ENCODE data around the gene TUBB2B.

The TUBB2B gene

DNA sequence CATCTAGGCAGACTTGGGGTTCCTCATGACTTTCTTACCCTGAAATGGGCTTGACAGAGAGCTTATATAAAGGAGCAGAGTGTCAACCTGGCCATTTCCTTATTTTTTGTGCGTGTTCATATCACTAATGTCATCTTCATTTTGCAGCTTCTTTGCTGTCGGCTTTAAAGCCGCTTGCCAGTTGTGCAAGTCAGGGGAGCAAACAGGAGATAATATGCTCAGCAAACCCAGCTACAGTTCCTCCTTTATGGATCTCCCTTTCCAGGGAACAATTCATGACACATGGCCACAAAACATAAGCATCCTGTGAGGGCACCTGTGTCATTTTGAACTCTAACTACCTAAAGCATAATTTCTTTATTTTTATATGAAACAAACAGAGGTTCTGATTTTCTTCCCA, 6.5 kb upstream of the TUBB2B start:
- DNase-seq (ENCODE audit: low read depth in 2 of 2): no peak

DNA sequence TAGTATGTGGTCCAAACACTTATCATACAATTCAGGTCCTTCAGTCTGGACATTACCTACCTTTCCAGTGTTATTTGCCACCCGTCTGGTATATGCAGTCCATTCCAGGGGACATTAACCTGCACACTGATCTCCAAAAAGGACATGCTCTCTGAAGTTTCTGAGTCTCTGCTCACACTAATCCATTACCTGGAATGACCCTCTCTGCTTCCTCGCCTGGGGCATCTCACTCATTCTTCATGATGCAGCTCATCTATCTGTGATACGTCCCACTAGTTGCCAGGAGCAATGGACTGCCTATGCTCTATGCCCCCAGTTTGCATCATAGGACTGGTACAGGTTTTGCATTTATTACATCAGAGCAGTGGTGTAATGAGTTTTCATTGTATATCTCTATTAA, 5.9 kb upstream of the TUBB2B start:
- no peak for DNase-seq (ENCODE audit: low read depth in 2 of 2)

DNA sequence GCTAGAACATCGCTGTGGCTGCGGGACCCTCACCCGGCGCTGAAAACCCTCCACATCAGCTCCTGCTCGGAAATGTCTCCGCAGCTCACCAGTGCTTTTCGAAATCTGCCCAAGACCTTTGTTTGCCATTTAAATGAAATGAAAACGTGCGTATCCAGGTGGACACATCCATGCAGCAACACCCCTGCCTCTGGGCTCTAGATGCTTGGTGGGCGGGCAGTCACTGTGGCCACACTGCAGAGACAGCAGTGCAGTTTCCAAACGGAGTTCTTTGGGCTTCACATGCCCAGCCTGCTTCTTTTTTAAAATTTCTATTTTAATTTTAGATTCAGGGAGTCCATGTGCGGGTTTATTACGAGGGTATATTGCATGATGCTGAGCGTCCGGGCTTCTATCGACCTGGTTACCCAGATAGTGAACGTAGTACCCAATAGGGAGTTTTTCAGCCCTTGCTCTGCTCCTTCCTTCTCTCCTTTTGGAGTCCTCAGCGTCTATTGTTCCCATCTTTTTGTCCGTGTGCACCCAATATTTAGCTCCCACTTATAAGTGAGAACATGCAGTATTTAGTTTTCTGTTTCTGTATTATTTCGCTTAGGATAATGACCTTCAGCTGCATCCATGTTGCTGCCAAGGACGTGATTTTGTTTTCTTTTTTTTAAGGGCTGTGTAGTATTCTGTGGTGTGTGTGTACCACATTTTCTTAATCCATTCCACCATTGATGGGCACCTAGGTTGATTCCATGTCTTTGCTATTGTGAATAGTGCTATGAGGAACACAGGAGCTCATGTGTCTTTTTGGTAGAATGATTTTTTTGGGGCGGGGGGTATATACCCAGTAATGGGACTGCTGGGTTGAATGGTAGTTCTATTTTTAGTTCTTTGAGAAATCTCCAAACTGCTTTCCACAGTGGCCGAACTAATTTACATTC, 4.8 kb upstream of the TUBB2B start:
- DNase-seq (ENCODE audit: low read depth in 2 of 2): no peak

DNA sequence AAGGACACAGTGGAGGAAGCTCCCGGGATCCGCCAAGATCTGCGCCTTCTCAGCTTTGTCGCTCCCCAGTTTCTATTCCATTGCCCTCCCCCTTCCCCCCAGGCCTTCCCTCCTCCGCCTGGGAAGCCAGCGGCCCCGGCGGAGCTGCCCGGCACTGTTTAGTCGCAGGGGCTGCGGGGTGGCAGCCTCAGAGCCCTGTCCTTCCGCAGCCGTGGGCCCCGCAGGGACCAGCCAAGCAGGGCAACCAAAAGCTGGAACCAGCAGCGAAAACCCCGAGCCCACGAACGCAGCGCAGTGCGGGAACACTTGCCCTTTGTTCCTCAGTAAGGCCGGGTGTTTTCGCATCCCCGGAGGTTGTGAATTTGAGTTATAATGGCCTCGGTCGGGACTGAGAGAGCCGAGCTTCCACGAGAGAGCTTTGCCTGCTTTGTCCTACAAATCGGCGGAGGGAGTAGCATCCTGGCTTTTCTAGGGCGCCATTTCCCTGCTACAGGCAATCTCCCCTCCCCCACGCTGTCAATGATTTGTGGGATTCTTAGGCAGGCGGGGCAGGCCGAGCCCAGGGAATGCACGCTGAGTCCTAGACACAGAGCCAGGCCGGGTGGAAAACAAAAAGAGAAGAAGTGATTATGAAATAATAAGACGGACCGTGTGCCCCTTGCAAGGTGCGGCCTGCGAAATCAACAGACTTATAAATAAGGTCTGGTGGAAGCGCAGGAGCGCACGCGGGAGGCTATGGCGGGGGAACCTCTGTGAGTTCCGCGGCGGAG, 4.0 kb upstream of the TUBB2B start:
- no peak for DNase-seq (ENCODE audit: low read depth in 2 of 2)

DNA sequence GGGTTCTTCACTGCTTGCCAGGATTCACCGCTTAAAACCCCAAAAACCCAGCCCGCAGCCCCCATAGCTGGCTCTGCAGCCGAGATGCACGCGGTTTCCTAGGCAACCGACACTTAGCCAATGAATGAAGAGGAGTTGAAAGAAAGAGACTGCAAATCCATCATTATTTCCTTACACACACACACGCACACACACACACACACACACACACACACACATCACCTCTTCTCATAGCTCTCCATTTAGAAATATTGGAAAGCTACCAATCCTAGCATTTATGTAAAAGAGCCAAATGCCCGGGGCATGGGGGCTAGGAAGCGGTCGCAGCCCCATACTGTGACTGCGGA, 3.4 kb upstream of the TUBB2B start:
- DNase-seq (ENCODE audit: low read depth in 2 of 2): no peak

DNA sequence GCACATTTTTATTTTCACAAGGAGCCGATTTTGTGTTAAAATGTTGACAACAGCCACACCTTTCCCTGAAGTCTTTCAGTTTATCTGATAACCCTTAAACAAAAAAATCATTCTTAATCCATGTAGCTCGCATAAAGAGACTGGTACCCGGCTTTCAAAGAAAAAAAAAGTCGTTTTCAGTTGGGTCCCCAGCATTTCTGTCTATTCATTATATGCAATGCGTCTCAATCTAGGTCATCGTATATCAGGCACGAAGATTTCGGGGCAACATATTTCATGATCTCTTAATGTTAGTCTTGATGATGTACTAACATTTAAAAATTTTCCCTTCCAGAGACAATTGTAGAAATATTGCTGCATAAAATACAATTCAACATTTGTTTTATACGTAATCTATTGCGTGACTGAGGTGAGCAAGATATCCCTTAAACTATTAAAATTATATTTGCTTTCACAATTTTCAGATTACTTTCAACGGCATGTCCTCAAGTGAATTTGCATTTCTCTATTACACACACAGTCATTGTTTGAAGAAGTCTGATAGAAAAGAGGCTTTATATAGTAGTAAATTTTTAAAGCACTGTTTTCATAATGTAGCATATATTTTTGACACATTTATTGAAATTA, 2.9 kb upstream of the TUBB2B start:
- DNase-seq (ENCODE audit: low read depth in 2 of 2): no peak

DNA sequence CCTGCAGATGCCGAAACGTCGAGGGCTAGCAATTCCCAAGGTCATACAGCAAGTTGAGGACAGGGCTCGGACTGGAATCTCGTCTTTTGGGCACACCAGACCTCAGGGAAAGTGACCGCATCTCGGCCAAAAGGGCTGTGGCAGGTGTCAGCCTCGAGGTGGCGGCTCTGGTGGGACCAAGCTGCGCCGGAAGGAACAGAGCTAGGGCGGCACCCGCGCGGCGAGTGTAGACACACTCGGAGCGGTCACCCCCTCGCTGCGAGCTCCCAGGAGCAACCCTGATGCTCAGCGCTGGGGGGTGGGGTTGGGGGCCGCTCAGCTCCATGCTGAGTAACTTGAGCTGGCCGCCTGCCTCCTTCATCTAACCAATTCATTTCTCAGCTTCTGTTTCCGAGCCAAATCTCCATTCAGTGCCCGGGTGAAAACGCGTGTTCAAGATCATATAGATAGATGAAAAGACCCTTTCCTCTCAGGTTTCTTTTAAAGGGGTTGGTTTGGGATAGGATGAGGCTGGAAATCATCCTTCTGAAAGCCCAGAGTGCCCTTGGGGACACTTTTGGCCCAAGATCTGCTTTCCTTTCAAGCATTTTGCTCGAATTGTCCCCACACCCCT, 2.2 kb upstream of the TUBB2B start:
- DNase-seq (ENCODE audit: low read depth in 2 of 2): no peak

DNA sequence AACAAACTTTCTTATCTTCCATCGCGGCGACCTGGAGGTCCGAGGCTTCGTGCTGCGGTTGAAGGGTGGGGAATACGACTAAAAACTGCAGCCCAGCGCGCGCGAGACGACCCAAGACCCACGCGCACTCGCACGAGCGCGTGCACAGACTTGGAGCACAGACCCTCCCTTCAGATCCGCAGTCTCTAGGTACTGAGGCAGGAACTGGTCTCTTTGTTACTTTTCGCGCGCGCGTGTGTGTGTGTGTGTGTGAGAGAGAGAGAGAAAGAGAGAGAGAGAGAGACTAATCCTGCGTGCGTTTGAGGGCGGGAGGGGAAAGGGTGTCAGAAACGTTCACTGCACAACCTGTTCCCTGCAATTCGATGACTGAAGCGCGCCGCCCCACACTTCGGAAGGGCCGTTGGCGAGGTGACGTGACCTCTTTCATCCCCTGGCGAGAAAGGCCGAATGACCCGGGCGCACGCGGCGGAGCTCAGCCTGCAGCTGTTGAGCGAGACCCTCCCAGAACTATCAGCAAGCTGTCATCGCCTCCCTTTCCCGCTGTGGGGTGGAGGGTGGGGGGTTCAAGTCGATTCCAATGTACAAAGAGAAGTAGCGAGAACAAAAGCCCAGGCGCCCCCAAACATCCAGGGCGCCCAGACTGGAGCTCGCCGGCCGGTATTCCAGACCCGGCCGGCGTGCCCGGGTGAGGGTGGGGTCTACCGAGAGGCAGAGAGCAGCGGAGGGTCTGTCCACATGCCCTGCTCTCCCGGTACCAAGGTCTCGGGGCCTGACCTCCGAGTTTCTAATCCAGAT, 1.5 kb upstream of the TUBB2B start:
- DNase-seq (ENCODE audit: low read depth in 2 of 2): no peak

DNA sequence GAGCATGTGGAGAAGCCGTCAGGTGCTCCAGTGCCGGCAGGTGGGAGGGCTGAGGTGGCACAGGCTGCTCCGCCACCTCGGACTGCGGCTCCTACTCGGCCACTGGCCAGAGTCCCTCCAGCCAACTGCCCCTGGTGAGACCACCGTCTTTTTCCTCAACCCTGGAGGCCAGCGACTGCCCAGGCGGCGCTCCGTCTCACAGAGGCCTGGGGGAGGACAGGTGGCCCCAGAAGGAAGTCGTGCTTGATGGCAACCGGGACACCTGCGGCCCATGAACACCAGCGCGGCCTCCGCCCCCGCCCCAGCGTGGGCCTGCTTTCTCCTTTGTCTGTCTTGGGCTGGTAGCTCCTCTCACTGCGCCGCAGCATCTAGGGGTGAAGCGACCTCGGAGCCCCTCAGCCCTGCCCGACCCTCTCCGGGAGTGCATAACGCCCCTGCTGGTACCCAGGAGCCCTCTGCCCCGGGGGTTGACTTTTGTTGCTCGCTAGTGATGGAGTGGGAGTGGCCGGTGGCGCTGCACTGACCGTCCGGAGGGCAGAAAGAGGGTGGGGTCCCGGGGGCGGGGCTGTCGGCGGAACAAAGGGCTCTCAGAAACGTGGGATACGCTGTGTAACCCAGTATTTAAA, 706 bp upstream of the TUBB2B start:
- DNase-seq (ENCODE audit: low read depth in 2 of 2): no peak

DNA sequence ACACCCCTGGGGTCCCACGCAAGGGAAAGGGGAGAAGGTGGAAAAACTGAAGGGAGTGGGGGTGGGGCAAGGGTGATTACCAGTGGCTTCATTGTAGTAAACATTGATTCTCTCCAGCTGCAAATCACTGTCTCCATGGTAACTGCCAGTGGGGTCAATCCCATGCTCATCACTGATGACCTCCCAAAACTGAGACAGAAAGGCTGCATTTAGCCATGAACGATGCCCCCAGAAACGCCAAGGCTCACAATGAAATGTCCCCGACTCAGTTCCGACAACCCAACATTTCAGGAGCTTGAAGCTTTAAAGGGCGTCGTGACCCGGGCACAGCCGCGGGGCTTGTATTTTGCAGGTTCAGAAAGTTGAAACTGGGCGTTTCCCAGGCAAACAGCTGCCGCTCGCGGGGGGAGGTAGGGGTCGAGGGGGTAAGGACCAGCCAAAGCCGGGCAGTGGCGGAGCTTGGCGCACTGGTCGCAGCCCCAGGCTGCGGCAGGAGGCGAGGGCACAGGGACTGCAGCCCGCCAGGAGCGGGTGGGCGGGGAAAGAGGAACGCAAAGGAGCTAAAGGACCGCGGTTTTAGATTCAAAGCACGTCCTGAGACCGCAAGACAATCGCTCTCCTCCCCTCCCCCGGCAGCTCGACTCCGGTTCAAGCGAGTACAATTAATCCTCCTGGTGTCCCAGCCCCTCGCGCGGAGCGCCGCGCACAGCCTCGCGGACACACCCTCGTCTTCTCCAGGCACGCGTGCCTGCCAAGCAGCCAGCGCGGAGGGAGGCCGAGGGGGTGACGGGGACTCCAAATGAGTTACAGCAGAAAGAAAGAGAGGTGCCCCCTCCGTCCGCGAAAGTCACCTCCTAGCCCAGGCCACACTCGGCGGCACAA, 731 bp downstream of the TUBB2B start:
- DNase-seq (ENCODE audit: low read depth in 2 of 2): no peak

DNA sequence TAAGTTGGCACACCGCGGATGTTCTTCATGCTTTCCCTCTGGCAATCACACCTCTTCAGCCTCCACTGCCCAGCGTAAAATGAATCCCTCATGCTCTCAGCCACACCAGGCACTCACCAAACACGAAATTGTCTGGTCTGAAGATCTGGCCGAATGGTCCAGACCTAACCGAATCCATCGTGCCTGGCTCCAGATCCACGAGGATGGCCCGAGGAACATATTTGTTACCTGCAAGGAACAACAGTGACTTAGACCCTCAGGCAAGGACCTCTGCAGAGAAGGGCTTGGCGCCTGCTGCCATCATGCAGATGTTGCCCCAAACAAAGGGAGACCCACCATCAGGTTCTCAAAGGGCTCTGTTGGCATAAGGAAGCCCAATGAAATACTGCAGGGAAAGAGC, 1.4 kb downstream of the TUBB2B start:
- no peak for DNase-seq (ENCODE audit: low read depth in 2 of 2)

DNA sequence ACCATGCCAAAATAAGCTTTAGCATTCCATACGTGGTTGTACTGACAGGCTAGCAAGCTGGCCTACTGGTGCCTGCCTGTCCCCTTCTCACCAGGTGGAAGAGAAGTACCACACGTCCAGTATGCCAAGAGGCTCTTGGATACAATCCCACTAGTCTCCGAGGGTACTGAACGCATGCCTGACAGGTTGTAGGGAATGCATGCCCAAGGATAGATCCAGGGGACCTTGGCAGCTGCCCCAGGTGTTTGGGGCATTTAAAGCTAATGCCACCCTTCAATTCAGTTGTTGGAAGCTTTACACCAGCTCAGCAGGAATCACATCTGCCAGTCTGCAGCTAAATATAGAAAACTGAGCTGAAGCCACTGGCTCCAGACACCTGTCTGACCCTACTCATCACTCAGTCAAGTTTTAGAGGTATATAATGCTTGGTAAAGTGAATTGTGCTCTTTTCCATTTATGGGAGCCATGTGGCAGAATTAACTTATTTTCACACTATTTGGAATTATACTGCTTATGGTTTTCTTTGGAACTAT, 4.9 kb downstream of the TUBB2B start:
- DNase-seq (ENCODE audit: low read depth in 2 of 2): no peak

DNA sequence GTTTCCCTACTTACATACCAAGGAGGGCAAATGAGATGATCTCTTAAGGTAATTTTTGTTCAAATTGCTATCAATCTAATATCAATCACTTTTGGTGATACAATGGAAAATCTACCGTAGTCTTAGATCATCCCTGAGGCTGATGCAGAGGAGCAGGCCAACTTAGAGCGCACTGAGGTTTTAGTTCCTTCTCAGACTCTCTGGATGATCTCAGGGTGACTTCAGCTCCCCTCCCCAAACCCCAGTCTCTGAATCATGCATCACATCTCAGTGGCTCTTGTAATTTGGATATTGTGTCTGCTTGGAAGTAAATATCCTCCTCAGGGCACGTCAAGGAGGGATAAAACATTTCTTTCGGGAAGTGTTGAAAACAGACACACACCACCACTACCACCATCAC, 5.9 kb downstream of the TUBB2B start:
- DNase-seq (ENCODE audit: low read depth in 2 of 2): no peak

DNA sequence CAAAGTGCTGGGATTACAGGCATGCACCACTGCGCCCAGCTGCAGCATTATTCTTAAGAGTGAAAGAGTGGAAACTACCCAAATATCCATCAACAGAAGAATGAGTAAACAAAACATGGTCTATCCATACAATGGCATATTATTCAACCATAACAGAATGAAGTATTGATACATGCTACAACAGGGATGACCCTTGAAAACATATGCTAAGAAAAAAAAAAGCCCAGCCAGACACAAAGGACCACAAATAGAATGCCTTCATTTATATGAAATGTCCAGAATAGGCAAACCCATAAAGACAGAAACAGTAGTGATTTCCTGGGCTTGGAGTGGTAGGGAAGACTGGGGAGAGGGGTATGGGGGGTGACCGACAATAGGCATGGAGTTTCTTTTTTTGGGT, 7.1 kb downstream of the TUBB2B start:
- no peak for DNase-seq (ENCODE audit: low read depth in 2 of 2)

DNA sequence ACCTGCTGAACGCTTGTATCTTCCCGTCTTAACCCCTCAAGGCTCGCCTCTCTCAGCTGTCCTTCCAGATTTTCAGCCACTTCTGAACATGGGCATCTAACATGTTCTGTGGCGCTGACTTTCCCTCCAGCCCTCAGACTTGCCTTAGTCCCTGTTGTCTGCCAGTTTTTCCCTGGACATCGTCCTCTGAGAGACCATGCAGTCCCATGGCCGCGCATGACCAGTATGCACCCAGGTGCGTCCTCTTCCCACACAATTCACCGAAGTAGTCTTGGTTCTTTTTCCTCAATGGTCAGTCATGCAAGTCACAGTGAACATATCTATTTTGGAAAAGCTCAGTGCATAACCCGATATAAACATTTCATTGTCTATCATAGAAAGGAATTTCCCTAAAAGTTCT, 9.2 kb downstream of the TUBB2B start:
- no peak for DNase-seq (ENCODE audit: low read depth in 2 of 2)

DNA sequence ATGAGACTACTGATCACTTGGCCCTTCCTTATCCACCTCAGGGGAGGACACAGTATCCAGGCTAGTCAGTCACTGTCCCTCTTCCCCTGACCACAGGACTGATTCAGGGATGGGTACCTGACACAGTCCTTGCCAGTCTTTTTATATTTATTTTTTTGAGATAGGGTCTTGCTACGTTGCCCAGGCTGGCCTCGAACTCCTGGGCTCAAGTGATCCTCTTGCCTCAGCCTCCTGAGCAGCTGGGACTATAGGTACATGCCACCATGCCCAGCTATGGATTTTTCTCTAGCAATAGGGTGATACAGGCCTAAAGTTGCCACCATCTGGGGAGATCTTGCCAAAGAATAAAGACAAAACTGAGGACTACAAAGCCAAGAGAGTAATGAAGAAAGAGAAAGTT, 10.2 kb downstream of the TUBB2B start:
- DNase-seq (ENCODE audit: low read depth in 2 of 2): no peak

DNA sequence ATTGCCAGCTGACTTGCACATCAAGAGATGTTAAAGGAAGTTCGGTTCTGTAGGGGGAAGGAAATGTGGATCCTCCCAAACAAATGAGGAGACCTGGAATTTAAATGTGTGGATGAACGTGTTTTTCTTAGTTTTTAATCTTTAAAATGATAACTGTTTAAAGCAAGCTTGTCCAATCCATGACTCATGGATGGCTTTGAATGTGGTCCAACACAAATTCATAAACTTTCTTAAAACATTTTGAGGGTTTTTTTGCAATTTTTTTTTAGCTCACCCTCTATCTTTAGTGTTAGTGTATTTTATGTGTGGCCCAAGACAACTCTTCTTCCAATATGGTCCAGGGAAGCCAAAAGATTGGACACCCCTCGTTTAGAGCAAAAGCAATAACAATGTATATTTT, 12.6 kb downstream of the TUBB2B start:
- no peak for DNase-seq (ENCODE audit: low read depth in 2 of 2)

DNA sequence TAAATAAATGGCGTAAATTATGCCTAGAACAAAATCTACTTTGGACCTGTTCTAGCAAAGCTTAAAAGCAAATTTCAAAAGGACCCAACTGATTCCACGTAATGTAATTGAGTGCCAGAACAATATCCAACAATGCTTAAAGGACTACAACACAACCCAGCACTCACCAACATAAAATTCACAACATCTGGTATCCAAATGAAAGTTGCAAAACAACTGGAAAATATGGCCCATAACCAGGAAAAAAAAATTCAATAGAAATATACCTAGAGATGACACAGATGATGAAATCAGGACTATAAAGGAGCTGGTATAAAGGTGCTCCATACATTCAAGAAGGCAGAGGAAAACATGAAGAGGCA, 14.1 kb downstream of the TUBB2B start:
- no peak for DNase-seq (ENCODE audit: low read depth in 2 of 2)

DNA sequence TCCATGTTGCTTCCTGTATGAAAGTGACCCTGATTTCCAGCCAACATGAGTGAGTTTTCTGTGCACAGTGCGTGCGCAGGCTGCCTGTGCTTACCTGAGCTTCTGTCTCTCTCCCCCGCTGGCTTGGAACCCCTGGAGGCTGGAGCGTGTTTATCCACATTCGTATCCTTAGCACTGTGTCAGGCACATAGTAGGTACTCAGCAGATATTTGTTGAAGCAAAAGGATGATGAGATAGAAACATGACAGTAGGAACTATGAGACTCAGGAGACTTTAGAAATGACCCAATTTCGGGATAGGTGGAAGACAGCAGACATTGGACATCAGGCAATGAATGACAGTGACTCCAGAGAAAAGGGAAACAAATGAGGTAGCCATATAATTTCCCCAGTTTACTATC, 15.2 kb downstream of the TUBB2B start:
- DNase-seq (ENCODE audit: low read depth in 2 of 2): no peak

DNA sequence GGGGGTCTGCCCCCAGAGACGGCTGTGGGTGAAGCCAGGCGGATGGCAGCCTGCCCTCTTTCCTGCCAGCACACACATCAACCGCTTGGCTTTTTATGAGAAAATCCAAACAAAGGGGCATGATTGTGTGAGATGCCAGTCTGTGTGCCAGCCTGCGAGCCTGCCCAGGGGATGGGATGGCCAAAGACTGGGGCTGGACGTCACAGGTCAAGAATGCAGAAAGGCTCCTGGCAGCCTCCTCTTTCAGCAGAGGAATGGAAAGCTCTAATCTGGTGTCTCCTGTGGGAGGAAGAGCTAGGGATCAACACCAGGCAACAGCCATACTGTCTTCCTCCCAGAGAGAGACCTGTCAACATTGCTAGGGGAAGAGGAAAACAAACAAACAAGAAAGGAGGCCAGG, 15.8 kb downstream of the TUBB2B start:
- no peak for DNase-seq (ENCODE audit: low read depth in 2 of 2)

Data from stimulated activated CD4-positive, alpha-beta T cell treated with anti-CD3 and anti-CD28 coated beads, Interleukin-12 subunit alpha, Interleukin-12 subunit beta, amount 100 ng/mL, for 24 hours (primary cell).